HL-60 (cell line): ENCODE data around the gene NPAS1.

Experiments used
- CTCF ChIP-seq: IDR thresholded peaks from one replicate; pipeline ENCODE4 v1.5.1; 2011; ENCODE audit warnings: low read length, control low read depth, inconsistent platforms; ENCODE audit not compliant: insufficient read depth
- GABPA ChIP-seq: IDR thresholded peaks from 2 replicates; pipeline ENCODE4 v1.6.1; 2012; ENCODE audit warnings: low read depth
- POLR2AphosphoS5 ChIP-seq: IDR thresholded peaks from 2 replicates; pipeline ENCODE4 v1.6.1; 2012; ENCODE audit warnings: low read depth
- REST ChIP-seq: IDR thresholded peaks from 2 replicates; pipeline ENCODE4 v1.6.1; 2012; ENCODE audit warnings: low read depth; ENCODE audit not compliant: insufficient replicate concordance

DNA sequence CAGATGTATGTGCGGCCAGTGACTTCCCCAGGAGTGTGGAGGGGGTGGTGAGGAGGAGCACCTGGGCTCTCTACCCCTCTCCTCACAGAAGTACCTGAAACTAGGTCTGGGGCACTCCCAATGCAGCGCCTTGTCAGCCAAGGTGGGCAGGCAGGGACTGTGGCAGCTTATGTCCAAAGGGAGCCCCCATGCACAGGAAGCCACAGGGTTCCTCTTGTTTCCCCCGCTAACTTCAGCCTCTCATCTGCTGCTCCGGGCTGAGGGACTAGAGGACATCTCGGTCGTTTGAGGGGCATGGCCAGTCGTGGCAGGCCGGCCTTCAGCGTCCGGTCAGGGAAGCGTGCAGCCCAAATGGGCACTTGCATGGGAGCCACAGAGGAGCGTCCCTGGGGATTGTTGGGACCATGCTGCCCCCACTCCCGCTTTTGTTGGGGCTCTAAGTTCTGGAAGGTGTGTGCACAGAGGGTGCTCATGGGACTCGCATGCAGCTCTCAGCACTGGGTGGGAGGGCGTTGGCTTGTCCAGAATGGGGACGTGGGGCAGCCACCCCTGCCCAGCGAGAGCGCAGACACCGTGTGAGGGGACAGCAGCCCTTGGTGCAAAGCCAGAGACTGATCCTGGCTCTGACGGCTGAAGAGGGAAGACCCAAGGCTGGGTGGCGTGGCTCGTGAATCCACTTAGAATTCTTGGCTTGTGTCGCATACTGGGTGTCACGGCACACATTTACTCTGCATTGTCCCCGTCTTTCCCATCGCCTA is 16.6 kb upstream of the NPAS1 start:
- TF ChIP-seq REST (no peak), CTCF (no peak), POLR2AphosphoS5 (no peak), GABPA (no peak)
